Natural killer cell (primary cell): ENCODE data around the gene MEIS2. TPM values are rescaled to one million over a fixed set of nuclear protein-coding genes. Genes with fewer than 3 reads are reported as not detected.

ENCODE experiments used
- ATAC-seq, 3 donors: fragments of 150-1000 bp in 2 of 3; fragments of 200-7000 bp in 1 of 3; cut with Tn5 transposase; 1 replicate in 1 of 3; 2 replicates in 2 of 3; pipeline ENCODE4 v1.10.0; 2021; ENCODE audit warnings: mild to moderate bottlenecking in 2 of 3, moderate library complexity in 2 of 3
- DNase-seq, 2 donors: peaks; one replicate each; pipeline versions ENCODE4 v3.0.0 to v3.0.0-alpha.2; 2013 to 2021; ENCODE audit warnings: mixed read lengths in 1 of 2
- H3K27ac ChIP-seq: one replicate; pipeline ENCODE4 v1.5.1; 2013; ENCODE audit warnings: mild to moderate bottlenecking, low read length
- H3K27me3 ChIP-seq: one replicate; pipeline ENCODE4 v1.6.1; 2013; ENCODE audit warnings: low read length; ENCODE audit not compliant: control insufficient read depth, insufficient read depth
- H3K36me3 ChIP-seq: one replicate; pipeline ENCODE4 v1.6.1; 2013; ENCODE audit warnings: low read length; ENCODE audit not compliant: control insufficient read depth, insufficient read depth
- H3K4me1 ChIP-seq: one replicate; pipeline ENCODE4 v1.6.1; 2013; ENCODE audit warnings: low read length; ENCODE audit not compliant: control insufficient read depth, insufficient read depth
- H3K4me3 ChIP-seq: one replicate; pipeline ENCODE4 v1.5.1; 2013; ENCODE audit warnings: low read length
- H3K9me3 ChIP-seq: one replicate; pipeline ENCODE4 v1.6.1; 2013; ENCODE audit warnings: low read length; ENCODE audit not compliant: control insufficient read depth, insufficient read depth
- H3K27ac Mint-ChIP-seq, 2 donors: one replicate each; pipeline ENCODE4 v1.8.0; 2022; ENCODE audit warnings: mild to moderate bottlenecking in 2 of 2, mixed read lengths in 2 of 2, moderate library complexity in 1 of 2
- H3K27me3 Mint-ChIP-seq, 2 donors: one replicate each; pipeline ENCODE4 v1.8.0; 2022; ENCODE audit warnings: low read depth in 2 of 2, mixed read lengths in 2 of 2
- H3K36me3 Mint-ChIP-seq: one replicate; pipeline ENCODE4 v1.8.0; 2022; ENCODE audit warnings: mixed read lengths
- H3K4me1 Mint-ChIP-seq, 2 donors: one replicate each; pipeline ENCODE4 v1.8.0; 2022; ENCODE audit warnings: mixed read lengths in 2 of 2
- H3K4me3 Mint-ChIP-seq: one replicate; pipeline ENCODE4 v1.8.0; 2022; ENCODE audit warnings: mild to moderate bottlenecking, moderate library complexity, mixed read lengths
- H3K9me3 Mint-ChIP-seq, 2 donors: one replicate each; pipeline ENCODE4 v1.8.0; 2022; ENCODE audit warnings: mixed read lengths in 2 of 2
- WGBS: methylation state at CpG from one replicate; pipeline ENCODE4 v1.1.7; 2013; ENCODE audit warnings: missing lambda C conversion rate; ENCODE audit not compliant: insufficient coverage; 5-methylcytosine and 5-hydroxymethylcytosine counted together
- intact Hi-C: fragments of 100-400 bp; cut with micrococcal nuclease; formaldehyde crosslinking; loops from one replicate; pipeline ENCODE4 v1.14.2; 2022
- total RNA-seq, 4 donors: library from RNA; stranded (reverse); fragments of 120-200 nt in 1 of 4; gene quantifications; one replicate each; pipeline versions ENCODE4 v1.2.3 to v1.2.4, GENCODE V29; 2013 to 2022
- TF ChIP-seq, protein P1 (sequence below): fragments of 200-600 bp; IDR thresholded peaks from one replicate; pipeline ENCODE4 v1.8.0; 2022; ENCODE audit warnings: antibody characterized with exemption

The MEIS2 gene
- total RNA-seq, 3 donors from 2014 or later (not counting 1 experiment from before 2014, with no cell fraction given): 0.35 TPM; not detected in 2

DNA sequence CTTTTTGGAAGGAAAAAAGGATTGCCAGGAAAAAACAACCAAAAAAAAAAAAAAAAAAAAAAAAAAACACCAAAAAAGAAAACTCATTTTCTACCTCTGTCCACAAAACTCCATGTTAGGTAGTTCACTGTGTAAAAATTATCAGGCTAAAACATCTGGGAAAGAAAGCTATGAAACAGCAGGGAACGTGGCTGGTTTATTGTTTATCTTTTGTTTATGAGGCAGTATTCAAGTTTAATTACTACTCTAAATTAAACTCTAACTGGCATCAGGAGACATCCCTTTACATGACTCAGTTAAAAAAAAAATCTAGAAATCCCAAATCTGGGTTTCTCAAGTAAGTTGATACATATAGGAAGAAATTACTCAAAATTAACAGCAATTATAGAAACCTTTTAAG is 21.8 kb downstream of the MEIS2 start:
- DNase-seq (no peak), ATAC-seq (no peak)
- WGBS: no CpG with 5 or more reads among the region's 1 CpG

DNA sequence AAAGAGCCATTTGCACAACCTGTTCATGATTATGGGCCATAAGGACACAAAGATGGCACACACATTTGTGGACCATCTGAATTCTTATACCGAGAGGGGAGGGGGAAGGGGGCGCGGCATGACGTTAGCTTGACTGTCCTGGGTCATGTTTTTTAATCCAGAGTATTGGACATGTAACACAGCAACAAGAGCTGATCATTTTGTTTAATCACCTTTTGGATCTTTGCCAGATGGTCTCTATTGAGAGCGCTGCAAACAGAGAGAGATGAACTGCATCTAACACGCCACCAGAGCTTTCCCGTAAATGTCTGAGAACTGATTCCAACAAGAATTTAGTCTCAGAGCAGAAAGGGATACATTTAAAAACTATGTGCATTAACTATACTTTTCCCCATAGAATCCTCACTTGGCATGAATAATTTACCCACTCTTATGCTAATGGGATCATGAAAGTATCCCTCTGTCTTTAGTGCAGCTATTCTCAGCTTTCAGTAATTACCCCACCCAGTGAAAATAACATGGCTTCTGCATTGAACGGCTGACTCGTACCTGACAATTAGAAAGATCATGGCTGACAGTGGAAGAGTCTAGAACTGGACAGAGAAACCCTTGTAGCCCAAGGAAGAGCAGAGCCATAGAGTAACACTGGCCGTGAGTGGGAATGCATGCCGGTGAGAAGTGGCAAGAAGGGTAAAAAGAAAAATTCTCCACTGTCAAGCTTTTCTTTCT is 22.6 kb downstream of the MEIS2 start:
- no peaks in the 10 kb centered on the region for H3K4me1 Mint-ChIP-seq
- no peaks in the 10 kb centered on the region for H3K36me3 ChIP-seq
- ATAC-seq (no peak), DNase-seq (no peak)
- H3K27ac ChIP-seq: no peak overlapping the region
- TF ChIP-seq, protein P1, sequence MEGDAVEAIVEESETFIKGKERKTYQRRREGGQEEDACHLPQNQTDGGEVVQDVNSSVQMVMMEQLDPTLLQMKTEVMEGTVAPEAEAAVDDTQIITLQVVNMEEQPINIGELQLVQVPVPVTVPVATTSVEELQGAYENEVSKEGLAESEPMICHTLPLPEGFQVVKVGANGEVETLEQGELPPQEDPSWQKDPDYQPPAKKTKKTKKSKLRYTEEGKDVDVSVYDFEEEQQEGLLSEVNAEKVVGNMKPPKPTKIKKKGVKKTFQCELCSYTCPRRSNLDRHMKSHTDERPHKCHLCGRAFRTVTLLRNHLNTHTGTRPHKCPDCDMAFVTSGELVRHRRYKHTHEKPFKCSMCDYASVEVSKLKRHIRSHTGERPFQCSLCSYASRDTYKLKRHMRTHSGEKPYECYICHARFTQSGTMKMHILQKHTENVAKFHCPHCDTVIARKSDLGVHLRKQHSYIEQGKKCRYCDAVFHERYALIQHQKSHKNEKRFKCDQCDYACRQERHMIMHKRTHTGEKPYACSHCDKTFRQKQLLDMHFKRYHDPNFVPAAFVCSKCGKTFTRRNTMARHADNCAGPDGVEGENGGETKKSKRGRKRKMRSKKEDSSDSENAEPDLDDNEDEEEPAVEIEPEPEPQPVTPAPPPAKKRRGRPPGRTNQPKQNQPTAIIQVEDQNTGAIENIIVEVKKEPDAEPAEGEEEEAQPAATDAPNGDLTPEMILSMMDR: no peak
- H3K36me3 Mint-ChIP-seq: no peaks in the 10 kb centered on the region
- H3K4me3 ChIP-seq: no peak overlapping the region
- no peaks in the 10 kb centered on the region for H3K9me3 ChIP-seq
- intact Hi-C loops: no loop called here
- peaks cover 2 to 3% of the 10 kb centered on the region in 2 donors for H3K9me3 Mint-ChIP-seq
- no peaks in the 10 kb centered on the region for H3K27me3 ChIP-seq
- no peak overlapping the region for H3K27ac Mint-ChIP-seq
- no peaks in the 10 kb centered on the region for H3K4me1 ChIP-seq
- H3K27me3 Mint-ChIP-seq: no peaks in the 10 kb centered on the region
- no peak overlapping the region for H3K4me3 Mint-ChIP-seq
- WGBS: 91% methylated on average over 9 of the region's 11 CpGs

More for the DNA sequence above, 21.8 kb downstream of the MEIS2 start:
- Mint-ChIP-seq H3K4me3 (no peak overlapping the region), H3K36me3 (no peaks in the 10 kb centered on the region), H3K9me3 (peaks cover 2 to 3% of the 10 kb centered on the region in 2 donors), H3K4me1 (no peaks in the 10 kb centered on the region), H3K27me3 (no peaks in the 10 kb centered on the region), H3K27ac (no peak overlapping the region)
- H3K36me3 ChIP-seq: no peaks in the 10 kb centered on the region
- no peaks in the 10 kb centered on the region for H3K27me3 ChIP-seq
- H3K4me1 ChIP-seq: no peaks in the 10 kb centered on the region
- no peak overlapping the region for H3K4me3 ChIP-seq
- no peak overlapping the region for H3K27ac ChIP-seq
- no peaks in the 10 kb centered on the region for H3K9me3 ChIP-seq
- intact Hi-C loops: no loop called here
- TF ChIP-seq, protein P1: no peak

DNA sequence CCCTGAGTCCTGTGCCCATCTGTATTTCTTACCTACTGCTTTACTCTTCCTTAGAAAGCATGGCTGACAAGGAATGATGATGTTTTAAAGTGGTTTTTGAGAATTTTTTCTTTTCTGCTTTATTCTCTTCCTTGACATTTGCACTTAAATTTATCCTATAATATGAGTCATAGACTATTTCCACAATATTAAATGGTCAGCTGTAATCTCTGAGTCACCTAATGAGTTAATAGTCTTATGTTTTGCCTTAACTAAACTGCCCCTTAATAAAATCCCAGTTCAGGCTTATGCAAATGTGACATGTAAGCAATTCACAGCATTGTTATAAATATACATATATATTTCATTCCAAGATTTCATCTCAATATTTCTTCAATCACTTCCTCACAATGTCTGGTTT is 23.8 kb downstream of the MEIS2 start:
- Mint-ChIP-seq H3K27me3 (no peaks in the 10 kb centered on the region), H3K4me3 (no peak overlapping the region), H3K4me1 (no peaks in the 10 kb centered on the region), H3K36me3 (no peaks in the 10 kb centered on the region), H3K27ac (no peak overlapping the region), H3K9me3 (peaks cover 0 to 3% of the 10 kb centered on the region in 2 donors)
- Histone ChIP-seq H3K27me3 (no peaks in the 10 kb centered on the region), H3K27ac (no peak overlapping the region), H3K4me1 (no peaks in the 10 kb centered on the region), H3K4me3 (no peak overlapping the region), H3K36me3 (no peaks in the 10 kb centered on the region), H3K9me3 (no peaks in the 10 kb centered on the region)
- intact Hi-C loops: no loop called here
- DNase-seq: no peak
- TF ChIP-seq, protein P1: no peak
- no peak for ATAC-seq

DNA sequence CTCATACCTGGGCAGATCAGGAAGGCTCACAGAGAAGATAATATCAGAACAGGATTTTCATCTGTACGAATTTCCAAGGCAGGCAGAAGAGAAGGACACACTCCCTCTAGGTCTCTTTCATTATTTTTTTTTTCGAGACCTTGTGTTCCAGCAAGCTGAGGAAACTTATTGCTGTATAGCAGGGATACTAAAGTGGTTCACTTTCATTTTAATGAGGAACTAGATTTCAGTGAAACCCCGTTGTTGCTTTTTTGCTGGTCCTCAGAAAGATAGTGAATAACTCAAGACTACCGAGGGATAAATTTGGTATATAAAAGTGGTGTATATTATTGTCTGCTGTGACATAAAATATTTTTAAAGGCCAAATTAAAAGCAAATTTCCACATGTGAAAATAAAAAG is 24.6 kb downstream of the MEIS2 start:
- Histone ChIP-seq H3K4me1 (no peaks in the 10 kb centered on the region), H3K27me3 (no peaks in the 10 kb centered on the region), H3K27ac (no peak overlapping the region), H3K36me3 (no peaks in the 10 kb centered on the region), H3K4me3 (no peak overlapping the region), H3K9me3 (no peaks in the 10 kb centered on the region)
- TF ChIP-seq, protein P1: no peak
- H3K4me3 Mint-ChIP-seq: no peak overlapping the region
- no peaks in the 10 kb centered on the region for H3K36me3 Mint-ChIP-seq
- no peaks in the 10 kb centered on the region for H3K4me1 Mint-ChIP-seq
- WGBS: 75% methylated on average over 3 of the region's 4 CpGs
- no peaks in the 10 kb centered on the region for H3K27me3 Mint-ChIP-seq
- H3K9me3 Mint-ChIP-seq: peaks cover 0 to 3% of the 10 kb centered on the region in 2 donors
- ATAC-seq (no peak), DNase-seq (no peak)
- no peak overlapping the region for H3K27ac Mint-ChIP-seq
- intact Hi-C loops: no loop called here
